Measurements from ENCODE around the gene BACE1-AS. TPM values are rescaled to one million over a fixed set of nuclear protein-coding genes. Genes with fewer than 3 reads are reported as not detected.
"Not testable (repeated sequence)": the region's sequence is repeated elsewhere in the genome, so short reads cannot be mapped to it uniquely, and the experiment has no call there.

Gene BACE1-AS
- total RNA-seq, 1 experiment from 2014 or later: 10.8 TPM

- no peaks in the 10 kb centered on the region for H3K36me3 ChIP-seq (ENCODE audit: control insufficient read depth, insufficient read depth, low read length)
- no peak overlapping the region for H3K27ac ChIP-seq (ENCODE audit: low read length)
- intact Hi-C loops (cut with micrococcal nuclease; ENCODE audit: unreplicated experiment): loop anchor here (5.0 kb wide), 1 partner anchor 82 kb away; no protein-coding TSS in a partner anchor
- DNase-seq (ENCODE audit: low read depth, low spot score) (no peak), ATAC-seq (no peak)
- ChIA-PET POLR2A (interaction anchor here (0.6 kb wide), 1 partner anchor 88 kb away, joined by 3 read pairs; no protein-coding TSS in a partner anchor), CTCF (interaction anchor here (0.5 to 0.7 kb wide), 2 partner anchors 25 to 106 kb away, joined by 3 to 4 read pairs; no protein-coding TSS in a partner anchor)
- H3K27me3 ChIP-seq (ENCODE audit: control insufficient read depth, insufficient read depth, low read length): no peaks in the 10 kb centered on the region
- in situ Hi-C loops (cut with HindIII; ENCODE audit: low pct_unique_long_range_greater_than_20kb, low sequenced_read_pairs): no loop called here
- H3K4me1 ChIP-seq (ENCODE audit: control insufficient read depth, insufficient read depth, low read length): peaks cover 11% of the 10 kb centered on the region
- no peaks in the 10 kb centered on the region for H3K9me3 ChIP-seq (ENCODE audit: control insufficient read depth, insufficient read depth, low read depth, low read length)
- no peak overlapping the region for H3K4me3 ChIP-seq (ENCODE audit: low read depth in 2 of 2, low read length in 2 of 2)
- no TSS peak for BruUV-seq (replicated peaks)
- TF ChIP-seq, protein P1, sequence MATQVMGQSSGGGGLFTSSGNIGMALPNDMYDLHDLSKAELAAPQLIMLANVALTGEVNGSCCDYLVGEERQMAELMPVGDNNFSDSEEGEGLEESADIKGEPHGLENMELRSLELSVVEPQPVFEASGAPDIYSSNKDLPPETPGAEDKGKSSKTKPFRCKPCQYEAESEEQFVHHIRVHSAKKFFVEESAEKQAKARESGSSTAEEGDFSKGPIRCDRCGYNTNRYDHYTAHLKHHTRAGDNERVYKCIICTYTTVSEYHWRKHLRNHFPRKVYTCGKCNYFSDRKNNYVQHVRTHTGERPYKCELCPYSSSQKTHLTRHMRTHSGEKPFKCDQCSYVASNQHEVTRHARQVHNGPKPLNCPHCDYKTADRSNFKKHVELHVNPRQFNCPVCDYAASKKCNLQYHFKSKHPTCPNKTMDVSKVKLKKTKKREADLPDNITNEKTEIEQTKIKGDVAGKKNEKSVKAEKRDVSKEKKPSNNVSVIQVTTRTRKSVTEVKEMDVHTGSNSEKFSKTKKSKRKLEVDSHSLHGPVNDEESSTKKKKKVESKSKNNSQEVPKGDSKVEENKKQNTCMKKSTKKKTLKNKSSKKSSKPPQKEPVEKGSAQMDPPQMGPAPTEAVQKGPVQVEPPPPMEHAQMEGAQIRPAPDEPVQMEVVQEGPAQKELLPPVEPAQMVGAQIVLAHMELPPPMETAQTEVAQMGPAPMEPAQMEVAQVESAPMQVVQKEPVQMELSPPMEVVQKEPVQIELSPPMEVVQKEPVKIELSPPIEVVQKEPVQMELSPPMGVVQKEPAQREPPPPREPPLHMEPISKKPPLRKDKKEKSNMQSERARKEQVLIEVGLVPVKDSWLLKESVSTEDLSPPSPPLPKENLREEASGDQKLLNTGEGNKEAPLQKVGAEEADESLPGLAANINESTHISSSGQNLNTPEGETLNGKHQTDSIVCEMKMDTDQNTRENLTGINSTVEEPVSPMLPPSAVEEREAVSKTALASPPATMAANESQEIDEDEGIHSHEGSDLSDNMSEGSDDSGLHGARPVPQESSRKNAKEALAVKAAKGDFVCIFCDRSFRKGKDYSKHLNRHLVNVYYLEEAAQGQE (IDR thresholded peaks at IDR 0.05; ENCODE audit: insufficient read depth in 1 of 2, low read depth in 2 of 2, low read length in 1 of 2): no peak
- TF ChIP-seq POLR2AphosphoS5 (IDR thresholded peaks at IDR 0.05; ENCODE audit: low read depth, low read length): no peak
- TF ChIP-seq TCF7L2 (IDR thresholded peaks at IDR 0.05; ENCODE audit: low read depth, low read length): no peak
- TF ChIP-seq, protein P2, sequence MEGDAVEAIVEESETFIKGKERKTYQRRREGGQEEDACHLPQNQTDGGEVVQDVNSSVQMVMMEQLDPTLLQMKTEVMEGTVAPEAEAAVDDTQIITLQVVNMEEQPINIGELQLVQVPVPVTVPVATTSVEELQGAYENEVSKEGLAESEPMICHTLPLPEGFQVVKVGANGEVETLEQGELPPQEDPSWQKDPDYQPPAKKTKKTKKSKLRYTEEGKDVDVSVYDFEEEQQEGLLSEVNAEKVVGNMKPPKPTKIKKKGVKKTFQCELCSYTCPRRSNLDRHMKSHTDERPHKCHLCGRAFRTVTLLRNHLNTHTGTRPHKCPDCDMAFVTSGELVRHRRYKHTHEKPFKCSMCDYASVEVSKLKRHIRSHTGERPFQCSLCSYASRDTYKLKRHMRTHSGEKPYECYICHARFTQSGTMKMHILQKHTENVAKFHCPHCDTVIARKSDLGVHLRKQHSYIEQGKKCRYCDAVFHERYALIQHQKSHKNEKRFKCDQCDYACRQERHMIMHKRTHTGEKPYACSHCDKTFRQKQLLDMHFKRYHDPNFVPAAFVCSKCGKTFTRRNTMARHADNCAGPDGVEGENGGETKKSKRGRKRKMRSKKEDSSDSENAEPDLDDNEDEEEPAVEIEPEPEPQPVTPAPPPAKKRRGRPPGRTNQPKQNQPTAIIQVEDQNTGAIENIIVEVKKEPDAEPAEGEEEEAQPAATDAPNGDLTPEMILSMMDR (IDR thresholded peaks at IDR 0.05): no peak
- TF ChIP-seq SIN3A (IDR thresholded peaks at IDR 0.05; ENCODE audit: borderline replicate concordance, insufficient read depth, low read depth, low read length): no peak
Observed at GRCh38 chr11:117319214-117319840, 28.2 kb downstream of the BACE1-AS start.

GRCh38 chr11:117327255-117327566 lies 36.1 kb downstream of the BACE1-AS start:
- H3K9me3 ChIP-seq (ENCODE audit: control insufficient read depth, insufficient read depth, low read depth, low read length); intact Hi-C loops (cut with micrococcal nuclease; ENCODE audit: unreplicated experiment); H3K4me1 ChIP-seq (ENCODE audit: control insufficient read depth, insufficient read depth, low read length); BruUV-seq (replicated peaks); in situ Hi-C loops (cut with HindIII; ENCODE audit: low pct_unique_long_range_greater_than_20kb, low sequenced_read_pairs); H3K36me3 ChIP-seq (ENCODE audit: control insufficient read depth, insufficient read depth, low read length); H3K27me3 ChIP-seq (ENCODE audit: control insufficient read depth, insufficient read depth, low read length); ATAC-seq; DNase-seq (ENCODE audit: low read depth, low spot score): not testable (repeated sequence)
- ChIA-PET CTCF (interaction anchor here (0.7 to 0.8 kb wide), 2 partner anchors 95 to 427 kb away, joined by 3 to 16 read pairs; partner anchors contain the start of gene RNF214), POLR2A (interaction anchor here (0.6 to 1.6 kb wide), 7 partner anchors 12 to 183 kb away, joined by 3 to 14 read pairs (median 6); partner anchors contain the start of genes BACE1 and PAFAH1B2)
- Histone ChIP-seq H3K27ac (ENCODE audit: low read length) (peak overlapping the region; percentile 90), H3K4me3 (ENCODE audit: low read depth in 2 of 2, low read length in 2 of 2) (peak overlapping the region; percentile 71 to 96)
